H1 (cell line): ENCODE data around the gene PIEZO1. TPM values are rescaled to one million over a fixed set of nuclear protein-coding genes. Genes with fewer than 3 reads are reported as not detected.

Experiments
- CBX8 ChIP-seq: fragments of 300-800, 300-1000 bp; sonication (generic); IDR thresholded peaks from 2 replicates; pipeline ENCODE4 v1.7.1; 2016; ENCODE audit warnings: low read depth, low read length, borderline replicate concordance
- EZH2 ChIP-seq: fragments of 200-600 bp; sonication (generic); IDR thresholded peaks from 2 replicates; pipeline ENCODE4 v1.7.1; 2012; ENCODE audit warnings: low read depth, mild to moderate bottlenecking, moderate library complexity, low read length, inconsistent platforms; ENCODE audit not compliant: severe bottlenecking
- JUND ChIP-seq: IDR thresholded peaks from 2 replicates; pipeline ENCODE4 v1.6.1; 2011; ENCODE audit warnings: mild to moderate bottlenecking, improper control_type of control experiment, low read length
- KDM4A ChIP-seq: IDR thresholded peaks from one replicate; pipeline ENCODE4 v1.7.1; 2012; ENCODE audit warnings: low read depth, mild to moderate bottlenecking, moderate library complexity, low read length, inconsistent platforms; ENCODE audit not compliant: severe bottlenecking
- MAFK ChIP-seq: IDR thresholded peaks from 2 replicates; pipeline ENCODE4 v1.6.1; 2012; ENCODE audit warnings: low read depth, mild to moderate bottlenecking, improper control_type of control experiment, low read length
- MAX ChIP-seq: IDR thresholded peaks from 2 replicates; pipeline ENCODE4 v1.6.1; 2012; ENCODE audit warnings: inconsistent platforms
- NANOG ChIP-seq: IDR thresholded peaks from 2 replicates; pipeline ENCODE4 v1.6.1; 2011; ENCODE audit warnings: low read length, low read depth, mild to moderate bottlenecking, inconsistent platforms; ENCODE audit not compliant: insufficient read depth, poor library complexity, severe bottlenecking
- PHF8 ChIP-seq: fragments of 200-600 bp; sonication (generic); conservative IDR thresholded peaks from 2 replicates; pipeline ENCODE4 v1.7.1; 2012; ENCODE audit warnings: low read depth, mild to moderate bottlenecking, inconsistent platforms, low read length, moderate library complexity
- RBBP5 ChIP-seq: IDR thresholded peaks from 2 replicates; pipeline ENCODE4 v1.7.1; 2012; ENCODE audit warnings: low read depth, mild to moderate bottlenecking, inconsistent platforms, low read length, moderate library complexity, borderline replicate concordance
- SIN3A ChIP-seq, 2 experiments: IDR thresholded peaks in 1 of 2; conservative IDR thresholded peaks in 1 of 2; 2 replicates each; pipeline ENCODE4 v1.6.1; 2011 to 2012; ENCODE audit warnings: low read length in 2 of 2, improper control_type of control experiment in 1 of 2, low read depth in 1 of 2, mild to moderate bottlenecking in 1 of 2
- SIRT6 ChIP-seq: IDR thresholded peaks from one replicate; pipeline ENCODE4 v1.7.1; 2012; ENCODE audit warnings: low read length, inconsistent platforms
- SP4 ChIP-seq: IDR thresholded peaks from 2 replicates; pipeline ENCODE4 v1.6.1; 2012; ENCODE audit warnings: low read length, inconsistent platforms
- SUZ12 ChIP-seq: fragments of 200-600 bp; sonication (generic); IDR thresholded peaks from 2 replicates; pipeline ENCODE4 v1.6.1; 2012; ENCODE audit warnings: mild to moderate bottlenecking, inconsistent platforms, low read length, moderate library complexity, mixed read lengths
- USF2 ChIP-seq: IDR thresholded peaks from 2 replicates; pipeline ENCODE4 v1.6.1; 2011; ENCODE audit warnings: low read length, improper control_type of control experiment
- polyA plus RNA-seq, 7 experiments: library from polyadenylated mRNA; depleted of rRNA in 3 of 7; stranded (reverse) in 5 of 7; unstranded in 2 of 7; fragments of >200 nt in 5 of 7; fragments of 200-250 nt in 2 of 7; gene quantifications; 1 replicate in 5 of 7; 2 replicates in 1 of 7; 4 replicates in 1 of 7; pipeline versions ENCODE4 v1.2.1 to v1.2.3, GENCODE V29; 2011 to 2013; ENCODE audit warnings: missing spikeins in 2 of 7, mixed read lengths in 2 of 7
- total RNA-seq: library from RNA; stranded (reverse); fragmentation: NEBNext Ultra II Directional; extraction: Animal tissue kit (Norgen Biotek cat#: 25700); gene quantifications from 2 replicates; pipeline ENCODE4 v1.2.1, GENCODE V29; 2021

PIEZO1 gene
- total and polyA plus RNA-seq, 2 of the 8 experiments (the other 6 are each of a cell fraction or from before 2014, with no cell fraction given) = 42.3 to 67.5 TPM

- TF ChIP-seq SIN3A (conservative IDR thresholded peaks at IDR 0.05 in 1 of 2, IDR thresholded peaks at IDR 0.05 in 1 of 2; ENCODE audit: low read depth in 1 of 2, low read length in 2 of 2) = no peak
- peak; percentile 38; the same call in 1 of the 2 replicates for TF ChIP-seq RBBP5
- no peak for TF ChIP-seq EZH2
- no peak for TF ChIP-seq CBX8
- TF ChIP-seq SP4 = no peak
- no peak; the same call in 1 of the 2 replicates for TF ChIP-seq PHF8
- TF ChIP-seq MAX = peak; percentile 64
- TF ChIP-seq NANOG = no peak
- TF ChIP-seq KDM4A = peak; percentile 66
- peak; percentile 36; the same call in 1 of the 2 replicates for TF ChIP-seq SUZ12
- TF ChIP-seq SIRT6 = no peak
- no peak for TF ChIP-seq USF2
- no peak for TF ChIP-seq JUND
- TF ChIP-seq MAFK = no peak
These were observed at the start of gene PIEZO1 (continued) for GRCh38 chr16:88785106-88785924.
